K562 (cell line): ENCODE measurements around the gene FAM90A26. TPM values are rescaled to one million over a fixed set of nuclear protein-coding genes. Genes with fewer than 3 reads are reported as not detected.
"Not testable (repeated sequence)": the region's sequence is repeated elsewhere in the genome, so short reads cannot be mapped to it uniquely, and the experiment has no call there.

Experiments
- ATAC-seq: fragments of 200-7000 bp; cut with Tn5 transposase; 3 replicates; pipeline ENCODE4 v1.9.1; 2020; ENCODE audit warnings: moderate library complexity
- BruUV-seq: library from RNA; stranded (reverse); fragments of 400-500 nt; replicated peaks from 2 replicates; lab custom pipeline; 2021; lab: Mats Ljungman, UMichigan
- CTCF ChIA-PET: fragments of 300-600 bp; formaldehyde crosslinking; extraction: SDS; loops from one replicate; lab custom pipeline; 2021; ENCODE audit warnings: low intra/inter-chr PET ratio; lab: Yijun Ruan, JAX
- POLR2A ChIA-PET: fragments of 300-600, 350-650 bp; sonication (Branson Sonifier 250); formaldehyde crosslinking; extraction: SDS; loops from one replicate; lab custom pipeline; 2021; ENCODE audit warnings: antibody characterized with exemption, inconsistent platforms; lab: Yijun Ruan, JAX
- DNase-seq, 4 experiments: peaks; one replicate each; pipeline versions ENCODE4 v3.0.0 to v3.0.0-alpha.2; 2011 to 2018; ENCODE audit warnings: low spot score in 3 of 4, mixed read lengths in 3 of 4; ENCODE audit errors: extremely low read depth in 1 of 4
- FAIRE-seq: peaks from 2 replicates; lab custom pipeline; 2011; peaks lifted over from hg19 to GRCh38; lab: Jason Lieb, UNC
- H2AFZ ChIP-seq: 2 replicates; pipeline ENCODE4 v1.6.0; 2011; ENCODE audit warnings: low read depth, low read length, control low read depth, inconsistent platforms
- H3K27ac ChIP-seq: fragments of 200-600 bp; 3 replicates; pipeline ENCODE4 v1.8.0; 2011; ENCODE audit warnings: low read depth, mild to moderate bottlenecking, control low read depth, inconsistent platforms, low read length, moderate library complexity, mixed read lengths; ENCODE audit errors: extremely low read depth
- H3K27me3 ChIP-seq, 2 experiments: fragments of 300-600 bp in 1 of 2; 2 replicates in 1 of 2; 3 replicates in 1 of 2; pipeline versions ENCODE4 v1.6.0 to v1.8.0; 2011; ENCODE audit warnings: inconsistent platforms in 2 of 2, low read length in 2 of 2, mild to moderate bottlenecking in 1 of 2, mixed read lengths in 1 of 2, moderate library complexity in 1 of 2; ENCODE audit not compliant: control insufficient read depth in 2 of 2, insufficient read depth in 2 of 2
- H3K36me3 ChIP-seq: fragments of 300-600 bp; 3 replicates; pipeline ENCODE4 v1.8.0; 2011; ENCODE audit warnings: mild to moderate bottlenecking, low read length, inconsistent platforms; ENCODE audit not compliant: control insufficient read depth, insufficient read depth
- H3K4me1 ChIP-seq, 2 experiments: fragments of 200-600 bp in 1 of 2; replicated peaks in 1 of 2; 2 replicates in 1 of 2; 3 replicates in 1 of 2; pipeline versions ENCODE4 v1.5.1 to v1.8.0; 2011; ENCODE audit warnings: inconsistent platforms in 2 of 2, low read length in 2 of 2, mild to moderate bottlenecking in 1 of 2, mixed read lengths in 1 of 2, moderate library complexity in 1 of 2; ENCODE audit not compliant: control insufficient read depth in 2 of 2, insufficient read depth in 2 of 2
- H3K4me2 ChIP-seq: 2 replicates; pipeline ENCODE4 v1.6.1; 2011; ENCODE audit warnings: low read length, control low read depth, inconsistent platforms, mixed read lengths; ENCODE audit not compliant: insufficient read depth
- H3K4me3 ChIP-seq: fragments of 200-600 bp; sonication (generic), shearing (Covaris generic); 2 replicates; pipeline ENCODE4 v1.5.1; 2016; ENCODE audit warnings: control low read depth, inconsistent platforms
- H3K79me2 ChIP-seq: fragments of 200-600 bp; 3 replicates; pipeline ENCODE4 v1.8.0; 2011; ENCODE audit warnings: low read length, inconsistent platforms; ENCODE audit not compliant: control insufficient read depth, insufficient read depth
- H3K9ac ChIP-seq, 2 experiments: 2 replicates each; pipeline versions ENCODE4 v1.6.0 to v1.6.1; 2011; ENCODE audit warnings: low read depth in 2 of 2, low read length in 2 of 2, control low read depth in 1 of 2, inconsistent platforms in 1 of 2, mild to moderate bottlenecking in 1 of 2, mixed read lengths in 1 of 2; ENCODE audit not compliant: insufficient read depth in 1 of 2
- H3K9me1 ChIP-seq: one replicate; pipeline ENCODE4 v1.6.0; 2011; ENCODE audit warnings: inconsistent platforms, mild to moderate bottlenecking, low read length, moderate library complexity; ENCODE audit not compliant: control insufficient read depth, insufficient read depth
- H3K9me3 ChIP-seq: replicated peaks from 2 replicates; pipeline ENCODE4 v1.5.1; 2011; ENCODE audit warnings: low read depth, low read length, inconsistent platforms; ENCODE audit not compliant: control insufficient read depth, insufficient read depth
- H4K20me1 ChIP-seq: replicated peaks from 2 replicates; pipeline ENCODE4 v1.6.1; 2011; ENCODE audit warnings: low read length, inconsistent platforms, mixed read lengths; ENCODE audit not compliant: control insufficient read depth, insufficient read depth
- GABPA ChIP-seq: fragments of 200-800 bp; sonication (Bioruptor generic); conservative IDR thresholded peaks from 2 replicates; pipeline ENCODE4 v1.6.1; 2016; ENCODE audit warnings: low read depth, missing genetic modification characterization, missing compliant biosample characterization
- HBP1 ChIP-seq: fragments of 450-650 bp; formaldehyde crosslinking; IDR thresholded peaks from 2 replicates; pipeline ENCODE4 v1.4.0; 2022; ENCODE audit warnings: missing genetic modification characterization
- KAT2B ChIP-seq: IDR thresholded peaks from one replicate; pipeline ENCODE4 v1.6.1; 2012; ENCODE audit warnings: low read depth, mild to moderate bottlenecking, control low read depth, inconsistent platforms, low read length, moderate library complexity
- SAP30 ChIP-seq: fragments of 200-600 bp; sonication (generic); IDR thresholded peaks from 2 replicates; pipeline ENCODE4 v1.6.1; 2012; ENCODE audit warnings: borderline replicate concordance, low read depth, mild to moderate bottlenecking, moderate library complexity, low read length, control low read depth, inconsistent platforms; ENCODE audit not compliant: insufficient read depth, poor library complexity, severe bottlenecking
- TBP ChIP-seq: optimal IDR thresholded peaks from 2 replicates; pipeline ENCODE3; 2011; ENCODE audit warnings: low read depth, low read length, improper control_type of control experiment
- YY1 ChIP-seq, 3 experiments: IDR thresholded peaks; 2 replicates each; pipeline ENCODE4 v1.6.1; 2011; ENCODE audit warnings: low read length in 2 of 3, mild to moderate bottlenecking in 2 of 3, moderate library complexity in 2 of 3, borderline replicate concordance in 1 of 3, control low read depth in 1 of 3, low read depth in 1 of 3; ENCODE audit not compliant: insufficient read depth in 3 of 3, insufficient replicate concordance in 2 of 3, control insufficient read depth in 1 of 3, insufficient read length in 1 of 3; ENCODE audit errors: extremely low read depth in 1 of 3
- ZBTB1 ChIP-seq: sonication (generic); formaldehyde crosslinking; IDR thresholded peaks from 2 replicates; pipeline ENCODE4 v1.8.1; 2023; ENCODE audit warnings: missing genetic modification reagents, low read depth, mild to moderate bottlenecking, borderline replicate concordance
- ZNF23 ChIP-seq: fragments of 250-450 bp; sonication (Bioruptor Pico); IDR thresholded peaks from 2 replicates; pipeline ENCODE4 v1.4.0; 2020; ENCODE audit warnings: mild to moderate bottlenecking
- ZNF766 ChIP-seq: fragments of 200-800 bp; sonication (Bioruptor generic); conservative IDR thresholded peaks from 2 replicates; pipeline ENCODE4 v1.6.1; 2016; ENCODE audit warnings: missing genetic modification characterization, missing compliant biosample characterization
- WGBS: fragments of 100-300 bp; shearing (Covaris generic); methylation state at CpG from one replicate; pipeline ENCODE4 v1.1.6; 2016; ENCODE audit warnings: low coverage, mixed read lengths; ENCODE audit not compliant: insufficient coverage; ENCODE audit errors: missing lambda C conversion rate; 5-methylcytosine and 5-hydroxymethylcytosine counted together
- in situ Hi-C: fragments of 300-500 bp; cut with MboI; formaldehyde crosslinking; loops from 4 replicates; pipeline ENCODE4 v1.15.0; 2018; ENCODE audit warnings: inconsistent platforms, mixed read lengths
- intact Hi-C: fragments of 100-400 bp; cut with micrococcal nuclease; formaldehyde crosslinking; loops from 2 replicates; pipeline ENCODE4 v1.14.2; 2022
- polyA plus RNA-seq, 8 experiments: library from polyadenylated mRNA; depleted of rRNA in 4 of 8; stranded (reverse) in 5 of 8; unstranded in 3 of 8; fragments of >200 nt; fragmentation: Nextera tagmentation in 2 of 8; fragmentation: Illumina TruSeq in 1 of 8; extraction: Ambion mirVana in 2 of 8; extraction: Trizol in 1 of 8; gene quantifications; 2 replicates each; pipeline versions ENCODE4 v1.2.1 to v1.2.3, GENCODE V29; 2011 to 2014; ENCODE audit warnings: inconsistent platforms in 1 of 8, missing spikeins in 1 of 8
- total RNA-seq, 7 experiments: library from RNA; depleted of rRNA in 6 of 7; stranded (reverse); fragments of >200 nt in 6 of 7; fragmentation: Illumina TruSeq in 2 of 7; extraction: Trizol in 2 of 7; gene quantifications; 2 replicates each; pipeline versions ENCODE4 v1.2.1 to v1.2.3, GENCODE V29; 2011 to 2021; ENCODE audit warnings: low replicate concordance in 1 of 7

FAM90A26 gene
- total and polyA plus RNA-seq, 9 of the 15 experiments (the other 6 are each of a cell fraction or from before 2014, with no cell fraction given): not detected

GRCh38 chr4:9142786-9143185 is 27.4 kb upstream of the FAM90A26 start:
- intact Hi-C loops, DNase-seq, FAIRE-seq: not testable (repeated sequence)

GRCh38 chr4:9143421-9144080 is 26.7 kb upstream of the FAM90A26 start:
- H3K9me1 ChIP-seq: no peaks in the 10 kb centered on the region
- no peak overlapping the region for H3K27ac ChIP-seq
- no peak overlapping the region for H2AFZ ChIP-seq
- ATAC-seq (no peak), FAIRE-seq (no peak), DNase-seq (no peak)
- WGBS: 11% methylated on average over 23 of the region's 27 CpGs
- H3K9me3 ChIP-seq: no peaks in the 10 kb centered on the region
- no peaks in the 10 kb centered on the region for H4K20me1 ChIP-seq
- no peak overlapping the region for H3K9ac ChIP-seq
- in situ Hi-C loops: loop anchor here (10.0 kb wide), 1 partner anchor 541 kb away; no protein-coding TSS in a partner anchor
- H3K4me2 ChIP-seq: no peak overlapping the region
- ChIA-PET POLR2A (no interaction called here), CTCF (no interaction called here)
- no peaks in the 10 kb centered on the region for H3K4me1 ChIP-seq
- H3K4me3 ChIP-seq: no peak overlapping the region
- TF ChIP-seq HBP1 (CRISPR knock-in tag) (no peak), TBP (no peak), YY1 (IDR thresholded peaks at IDR 0.05; ENCODE audit: borderline replicate concordance in 1 of 3, control insufficient read depth in 1 of 3, extremely low read depth in 1 of 3, insufficient read depth in 3 of 3, insufficient read length in 1 of 3, insufficient replicate concordance in 2 of 3, low read depth in 1 of 3, low read length in 2 of 3) (no peak), KAT2B (no peak), ZNF766 (CRISPR knock-in tag) (no peak), ZNF23 (CRISPR knock-in tag) (no peak), GABPA (tag) (no peak), ZBTB1 (CRISPR knock-in tag) (no peak), SAP30 (no peak)
- BruUV-seq: no TSS peak
- H3K36me3 ChIP-seq: no peaks in the 10 kb centered on the region
- intact Hi-C loops: no loop called here
- H3K79me2 ChIP-seq: no peaks in the 10 kb centered on the region
- H3K27me3 ChIP-seq: no peaks in the 10 kb centered on the region

More at GRCh38 chr4:9142786-9143185, 27.4 kb upstream of the FAM90A26 start:
- H3K36me3 ChIP-seq, H3K4me2 ChIP-seq, H3K9me3 ChIP-seq, H3K27ac ChIP-seq, H3K9ac ChIP-seq, BruUV-seq, CTCF ChIA-PET, H3K4me3 ChIP-seq, H3K9me1 ChIP-seq, H4K20me1 ChIP-seq, H2AFZ ChIP-seq, POLR2A ChIA-PET, H3K27me3 ChIP-seq, ATAC-seq, H3K79me2 ChIP-seq, H3K4me1 ChIP-seq: not testable (repeated sequence)
- in situ Hi-C loops: loop anchor here (10.0 kb wide), 1 partner anchor 542 kb away; no protein-coding TSS in a partner anchor
- WGBS: 5% methylated on average over 6 of the region's 6 CpGs
